Dedifferentiated amniotic fluid mesenchymal stem cell (primary cell): ENCODE measurements around the gene MAGI2.

ENCODE experiments used
- DNase-seq: peaks from one replicate; pipeline ENCODE4 v3.0.0-alpha.2; 2016; ENCODE audit errors: extremely low spot score

Gene MAGI2

DNA sequence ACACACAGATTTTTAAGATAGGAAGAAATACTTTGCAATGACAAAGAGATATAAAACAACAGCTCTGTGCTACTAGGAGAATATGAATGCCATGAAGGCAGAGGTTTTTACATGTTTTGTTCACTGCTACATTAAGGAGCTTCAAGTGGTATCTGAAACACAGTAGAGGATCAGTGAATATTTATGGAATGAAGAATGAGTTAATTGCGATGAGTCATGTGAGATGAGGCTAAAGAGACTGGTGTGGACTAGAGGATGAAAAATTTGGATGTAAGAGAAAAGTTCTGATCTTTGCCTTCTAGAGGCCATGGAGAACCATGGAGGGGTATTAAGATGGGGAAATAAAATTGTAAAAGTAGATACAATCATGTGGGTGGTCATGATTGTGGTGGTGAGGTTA is 1220.7 kb downstream of the MAGI2 start:
- no peak for DNase-seq

DNA sequence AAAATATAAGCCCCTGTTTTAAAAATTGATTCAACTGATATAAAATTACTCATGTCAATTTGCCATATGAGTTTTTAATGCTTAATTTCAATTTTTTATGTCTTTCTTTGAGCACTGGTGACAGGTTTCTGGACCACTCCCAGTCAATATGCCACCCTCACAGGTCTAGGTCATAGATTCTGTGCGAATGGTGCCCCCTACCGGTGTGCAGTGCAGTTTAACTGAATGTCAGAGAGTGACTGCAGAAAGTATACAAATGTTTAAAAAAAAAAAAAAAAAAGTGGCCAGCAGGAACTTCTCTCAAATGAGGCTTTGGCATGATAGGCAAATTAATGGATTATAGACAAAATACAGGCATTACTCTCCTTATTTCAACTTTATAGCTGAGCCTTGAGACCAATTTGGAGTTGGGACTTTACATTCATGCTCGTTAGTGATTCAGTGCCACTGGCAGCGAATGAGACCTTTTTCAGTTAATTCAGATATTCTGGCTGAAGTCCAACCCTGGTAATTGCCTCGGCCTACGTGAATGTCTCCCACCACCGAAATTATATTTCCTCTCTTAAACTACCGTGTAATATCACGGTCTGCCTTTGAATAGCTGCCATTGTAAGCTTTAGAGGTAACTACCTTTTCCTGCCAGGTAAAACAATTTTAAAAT is 1227.3 kb downstream of the MAGI2 start:
- no peak for DNase-seq

DNA sequence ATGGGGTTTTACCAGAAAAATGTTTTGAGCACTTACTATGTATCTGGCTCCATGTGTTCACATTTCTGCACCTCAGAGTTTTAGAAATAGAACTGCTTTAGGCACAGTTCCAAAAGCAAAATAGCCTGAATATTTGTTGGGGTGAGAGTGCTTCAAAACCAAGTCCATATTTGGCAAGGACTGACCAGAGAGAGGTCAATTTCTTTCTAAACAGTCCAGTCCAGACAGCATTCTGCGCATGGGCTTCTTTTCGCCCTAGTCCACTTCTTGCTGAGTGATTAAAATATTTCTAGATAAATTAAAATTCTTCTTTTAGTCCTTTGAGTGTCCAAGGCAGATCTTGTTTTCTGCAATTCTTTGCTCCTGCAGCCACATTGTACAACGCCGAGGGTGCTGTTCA is 1227.9 kb downstream of the MAGI2 start:
- no peak for DNase-seq

GRCh38 chr7:78224923-78225322 is 1228.5 kb downstream of the MAGI2 start:
- no peak for DNase-seq

DNA sequence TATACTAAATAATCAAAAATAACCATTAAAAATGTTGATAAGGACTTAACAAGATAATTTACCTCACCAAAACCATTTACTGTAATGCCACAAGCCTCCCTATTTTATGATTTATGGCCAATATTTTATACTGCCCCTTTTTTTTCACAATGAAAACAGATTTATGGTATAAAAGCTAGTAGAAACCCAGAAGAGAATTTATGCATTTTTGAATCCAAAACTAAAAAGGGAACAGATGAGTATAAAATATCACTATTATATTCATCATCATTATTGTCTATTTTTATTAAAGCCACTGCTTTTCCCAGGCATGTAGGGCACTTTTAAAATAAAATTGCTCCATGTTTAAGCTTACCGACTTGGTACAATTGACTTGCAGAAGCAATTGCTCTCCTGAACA is 1229.9 kb downstream of the MAGI2 start:
- DNase-seq, result no peak

GRCh38 chr7:78222001-78222751 is 1231.3 kb downstream of the MAGI2 start:
- DNase-seq, result peak; percentile 59

- no peak for DNase-seq
These were observed 1232.7 kb downstream of the MAGI2 start for GRCh38 chr7:78220754-78221153.

- DNase-seq, result no peak
These were observed 1234.6 kb downstream of the MAGI2 start for GRCh38 chr7:78218876-78219275.

DNA sequence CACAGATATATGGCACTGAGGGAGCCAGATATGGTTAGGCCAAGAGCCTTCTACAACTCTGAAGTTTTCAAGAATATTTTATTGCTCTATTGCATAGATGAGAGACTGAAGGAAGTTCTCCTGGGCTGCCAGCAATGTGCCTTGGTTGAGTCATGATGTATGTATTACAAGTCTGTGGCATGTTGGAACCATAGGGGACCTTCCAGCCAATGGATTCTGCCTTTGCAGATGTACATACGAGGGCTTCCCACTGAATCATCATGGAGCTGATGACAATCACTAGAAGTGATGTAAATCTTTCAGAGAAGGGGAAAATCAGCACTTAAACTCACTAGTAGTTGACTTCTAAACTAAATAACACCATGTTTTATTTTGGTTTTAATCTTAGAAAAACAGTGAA is 1235.4 kb downstream of the MAGI2 start:
- DNase-seq, result no peak

- no peak for DNase-seq
These were observed 1238.3 kb downstream of the MAGI2 start for GRCh38 chr7:78215199-78215598.

GRCh38 chr7:78213402-78213801 is 1240.1 kb downstream of the MAGI2 start:
- no peak for DNase-seq

- DNase-seq, result no peak
These were observed 1240.9 kb downstream of the MAGI2 start for GRCh38 chr7:78212476-78213060.

DNA sequence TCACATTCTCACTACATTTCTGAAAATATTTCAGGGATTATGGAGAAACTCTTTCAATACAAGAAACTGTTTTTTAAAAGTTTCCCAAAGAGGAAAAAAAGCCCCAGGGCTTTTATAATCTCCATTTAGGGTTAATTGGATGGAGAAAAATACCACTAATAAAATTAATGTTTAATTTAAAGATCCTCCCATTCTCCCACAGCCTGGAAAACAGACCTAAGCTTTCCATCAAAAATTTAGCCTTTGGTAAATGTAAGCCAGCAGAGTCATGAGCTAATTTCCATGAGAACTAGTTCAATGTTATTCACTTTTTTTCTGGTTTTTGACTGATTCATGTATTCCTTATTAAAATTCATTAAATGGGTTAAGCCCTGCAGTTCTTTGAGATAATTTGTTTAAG is 1246.2 kb downstream of the MAGI2 start:
- no peak for DNase-seq

- DNase-seq, result no peak
These were observed 1246.7 kb downstream of the MAGI2 start for GRCh38 chr7:78206769-78207168.

DNA sequence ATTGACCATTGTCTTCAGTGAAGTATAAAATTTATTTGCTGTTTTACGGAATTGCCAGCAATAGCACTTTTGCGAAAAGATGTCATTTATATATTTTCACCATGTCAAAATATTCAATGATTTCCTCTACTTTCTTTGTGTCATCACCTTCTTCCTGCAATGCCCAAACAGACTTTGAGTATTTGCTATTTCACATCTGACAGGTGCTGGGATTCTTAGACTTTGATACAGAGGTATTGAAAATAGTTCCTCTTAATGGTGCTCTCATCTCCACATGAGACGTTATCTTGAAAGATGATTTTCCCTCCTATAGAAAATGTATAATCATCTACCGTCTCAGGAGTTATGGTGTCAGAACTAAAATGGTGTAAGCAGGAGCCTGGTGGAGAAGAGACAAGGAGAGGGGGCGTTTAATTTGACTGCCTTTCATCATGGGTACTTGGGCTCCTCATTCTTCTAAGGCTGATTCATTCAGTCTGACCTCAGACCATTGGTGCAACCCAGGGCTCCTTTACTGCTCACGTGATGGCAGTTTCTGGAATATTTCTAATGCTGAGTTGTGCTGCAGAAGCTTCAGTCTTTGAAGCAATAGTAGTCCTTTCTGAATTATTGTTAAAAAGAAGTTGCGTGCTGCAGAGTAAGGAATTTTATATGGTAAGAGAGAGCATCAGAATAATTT is 1250.3 kb downstream of the MAGI2 start:
- no peak for DNase-seq

- peak; percentile 38 for DNase-seq
These were observed 1254.7 kb downstream of the MAGI2 start for GRCh38 chr7:78198756-78199155.

GRCh38 chr7:78197447-78197846 is 1256.0 kb downstream of the MAGI2 start:
- no peak for DNase-seq

GRCh38 chr7:78195281-78195680 is 1258.2 kb downstream of the MAGI2 start:
- DNase-seq, result no peak

DNA sequence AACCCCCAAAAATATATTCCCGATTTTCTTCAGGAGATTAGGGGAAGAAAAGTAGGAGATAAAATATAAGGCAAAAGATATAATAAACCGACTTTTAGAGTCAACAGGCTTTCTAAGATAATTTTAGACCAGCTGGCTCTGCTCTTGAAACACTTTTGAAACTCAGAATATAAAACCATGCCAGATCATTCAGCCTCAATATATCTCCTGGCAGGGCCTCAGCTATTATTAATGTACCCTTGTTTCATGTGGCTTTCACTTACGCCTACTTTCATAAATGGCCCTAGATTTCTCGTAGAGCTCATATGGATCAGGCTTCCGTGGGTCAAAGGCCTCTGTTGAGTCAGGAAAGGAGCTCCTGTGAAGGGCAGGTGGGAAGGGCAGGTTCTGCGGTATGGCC is 1258.9 kb downstream of the MAGI2 start:
- DNase-seq, result no peak

GRCh38 chr7:78191475-78192079 is 1261.9 kb downstream of the MAGI2 start:
- no peak for DNase-seq

GRCh38 chr7:78189762-78190161 is 1263.7 kb downstream of the MAGI2 start:
- no peak for DNase-seq

DNA sequence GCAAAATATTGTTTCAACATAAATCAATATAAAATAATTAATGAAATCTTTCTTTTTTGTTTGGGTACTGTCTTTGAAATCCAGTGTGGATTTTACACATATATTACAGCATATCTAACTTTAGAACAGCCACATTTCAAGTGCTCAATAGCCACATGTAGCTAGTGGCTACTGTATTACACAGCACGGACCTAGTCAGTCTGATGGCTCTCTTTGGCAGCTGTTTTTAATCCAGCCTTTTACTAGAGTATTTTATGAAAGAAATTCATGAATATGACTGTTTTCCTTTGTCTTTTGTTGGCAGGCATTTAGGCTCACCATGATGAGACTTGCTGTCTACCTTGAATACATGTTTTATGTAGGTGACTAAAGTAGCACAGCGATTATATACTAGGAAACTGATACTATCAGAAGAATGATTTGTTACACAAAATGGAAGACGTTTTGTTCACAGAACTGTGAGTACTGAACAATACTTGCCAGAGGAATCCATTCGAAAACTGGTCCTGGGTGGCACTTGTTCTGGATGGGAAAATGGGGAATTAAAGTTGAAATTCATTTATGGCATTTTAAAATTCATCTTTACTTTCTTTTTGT is 1268.2 kb downstream of the MAGI2 start:
- no peak for DNase-seq
